Mononuclear cell (primary cell): ENCODE results near the gene LTC4S. TPM values are rescaled to one million over a fixed set of nuclear protein-coding genes. Genes with fewer than 3 reads are reported as not detected.
"Not testable (repeated sequence)": the region's sequence is repeated elsewhere in the genome, so short reads cannot be mapped to it uniquely, and the experiment has no call there.

Source experiments
- H3K27me3 ChIP-seq: 2 replicates; pipeline ENCODE4 v1.6.0; 2011; ENCODE audit warnings: low read length, control low read depth; ENCODE audit not compliant: insufficient read depth
- H3K4me1 ChIP-seq: 2 replicates; pipeline ENCODE4 v1.5.1; 2011; ENCODE audit warnings: mild to moderate bottlenecking, low read length, control low read depth; ENCODE audit not compliant: insufficient read depth
- H3K4me3 ChIP-seq: 2 replicates; pipeline ENCODE4 v1.5.1; 2011; ENCODE audit warnings: mild to moderate bottlenecking, low read length, moderate library complexity
- H3K9me3 ChIP-seq: 2 replicates; pipeline ENCODE4 v1.5.1; 2011; ENCODE audit warnings: low read depth, mild to moderate bottlenecking, control low read depth, low read length
- total RNA-seq: library from RNA; depleted of rRNA; stranded (reverse); fragments of >200 nt; gene quantifications from one replicate; pipeline ENCODE4 v1.2.3, GENCODE V29; 2012

The LTC4S gene
- total RNA-seq, 1 donor = 2.5 TPM

- Histone ChIP-seq H3K4me1 (peaks cover 17% of the 10 kb centered on the region), H3K9me3 (no peaks in the 10 kb centered on the region)
Observed at GRCh38 chr5:179832039-179832745, 38.4 kb downstream of the LTC4S start.

GRCh38 chr5:179833056-179833708, 39.4 kb downstream of the LTC4S start:
- peaks cover 12% of the 10 kb centered on the region for H3K4me1 ChIP-seq

More at GRCh38 chr5:179832039-179832745, 38.4 kb downstream of the LTC4S start:
- Histone ChIP-seq H3K27me3 (no peaks in the 10 kb centered on the region), H3K4me3 (no peak overlapping the region)

GRCh38 chr5:179833709-179834070, 39.9 kb downstream of the LTC4S start:
- no peaks in the 10 kb centered on the region for H3K27me3 ChIP-seq
- no peaks in the 10 kb centered on the region for H3K9me3 ChIP-seq
- peaks cover 11% of the 10 kb centered on the region for H3K4me1 ChIP-seq
- H3K4me3 ChIP-seq = no peak overlapping the region

More at GRCh38 chr5:179833056-179833708, 39.4 kb downstream of the LTC4S start:
- Histone ChIP-seq H3K4me3 (no peak overlapping the region), H3K9me3 (no peaks in the 10 kb centered on the region), H3K27me3 (no peaks in the 10 kb centered on the region)

- no peaks in the 10 kb centered on the region for H3K9me3 ChIP-seq
- H3K4me3 ChIP-seq = no peak overlapping the region
- peaks cover 11% of the 10 kb centered on the region for H3K4me1 ChIP-seq
- H3K27me3 ChIP-seq = no peaks in the 10 kb centered on the region
Observed at GRCh38 chr5:179834120-179834519, 40.3 kb downstream of the LTC4S start.

GRCh38 chr5:179834871-179835270, 41.1 kb downstream of the LTC4S start:
- not testable (repeated sequence) for H3K27me3 ChIP-seq, H3K9me3 ChIP-seq, H3K4me3 ChIP-seq
- H3K4me1 ChIP-seq = peaks cover 11% of the 10 kb centered on the region

- Histone ChIP-seq H3K9me3 (no peaks in the 10 kb centered on the region), H3K4me1 (peaks cover 11% of the 10 kb centered on the region), H3K27me3 (no peaks in the 10 kb centered on the region), H3K4me3 (no peak overlapping the region)
Observed at GRCh38 chr5:179836225-179837019, 42.6 kb downstream of the LTC4S start.

- no peaks in the 10 kb centered on the region for H3K27me3 ChIP-seq
- peaks cover 11% of the 10 kb centered on the region for H3K4me1 ChIP-seq
- H3K9me3 ChIP-seq = no peaks in the 10 kb centered on the region
- H3K4me3 ChIP-seq = no peak overlapping the region
Observed at GRCh38 chr5:179837076-179838011, 43.6 kb downstream of the LTC4S start.

- no peaks in the 10 kb centered on the region for H3K9me3 ChIP-seq
- H3K4me3 ChIP-seq = no peak overlapping the region
- H3K27me3 ChIP-seq = no peaks in the 10 kb centered on the region
- H3K4me1 ChIP-seq = peaks cover 11% of the 10 kb centered on the region
Observed at GRCh38 chr5:179839328-179840256, 45.8 kb downstream of the LTC4S start.

- peaks cover 11% of the 10 kb centered on the region for H3K4me1 ChIP-seq
- H3K27me3 ChIP-seq = no peaks in the 10 kb centered on the region
- no peak overlapping the region for H3K4me3 ChIP-seq
- no peaks in the 10 kb centered on the region for H3K9me3 ChIP-seq
Observed at GRCh38 chr5:179840321-179840720, 46.5 kb downstream of the LTC4S start.

- no peaks in the 10 kb centered on the region for H3K27me3 ChIP-seq
- no peak overlapping the region for H3K4me3 ChIP-seq
- peaks cover 11% of the 10 kb centered on the region for H3K4me1 ChIP-seq
- no peaks in the 10 kb centered on the region for H3K9me3 ChIP-seq
Observed at GRCh38 chr5:179840766-179841165, 47.0 kb downstream of the LTC4S start.

- no peaks in the 10 kb centered on the region for H3K27me3 ChIP-seq
- H3K4me3 ChIP-seq = no peak overlapping the region
- H3K9me3 ChIP-seq = no peaks in the 10 kb centered on the region
Observed at GRCh38 chr5:179841621-179842020, 47.8 kb downstream of the LTC4S start.

More at GRCh38 chr5:179841621-179842020, 47.8 kb downstream of the LTC4S start:
- H3K4me1 ChIP-seq = peaks cover 3% of the 10 kb centered on the region
